ENCODE measurements around the gene RAB7A.

DNA sequence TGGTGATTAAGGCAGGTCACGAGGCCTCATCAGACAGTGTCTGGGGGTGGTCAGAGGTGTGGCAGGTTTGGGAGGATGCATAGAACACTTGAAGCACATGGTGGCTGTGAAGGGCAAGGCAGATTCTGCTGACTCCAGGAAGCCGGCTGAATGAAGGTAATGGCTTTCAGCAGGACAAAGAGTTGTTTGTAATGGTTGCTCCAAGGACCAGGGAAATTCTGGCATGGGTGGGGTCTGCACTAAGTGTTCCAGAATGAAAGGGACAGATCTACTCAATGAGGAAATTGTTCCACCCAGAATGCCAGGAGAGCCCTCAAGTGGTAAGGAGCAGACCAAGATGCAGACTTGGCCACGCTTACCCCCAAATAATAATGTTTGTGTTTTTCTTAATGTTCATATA is 82.7 kb downstream of the RAB7A start:
- TF ChIP-seq CTCF (IDR thresholded peaks at IDR 0.05) (no peak), POLR2A (IDR thresholded peaks at IDR 0.05) (no peak)
